GM12878 (cell line): Measurements from ENCODE around the gene PRKG1.

Experiments used
- BRCA1 ChIP-seq: IDR thresholded peaks from 2 replicates; pipeline ENCODE4 v1.6.1; 2011; ENCODE audit warnings: low read depth, low read length, improper control_type of control experiment
- EZH2 ChIP-seq: IDR thresholded peaks from 2 replicates; pipeline ENCODE4 v1.6.1; 2012; ENCODE audit warnings: low read depth, mild to moderate bottlenecking, control low read depth, inconsistent platforms, low read length, borderline replicate concordance; ENCODE audit not compliant: control insufficient read depth
- ZBTB11 ChIP-seq: fragments of 450-650 bp; formaldehyde crosslinking; IDR thresholded peaks from 2 replicates; pipeline ENCODE4 v1.5.0; 2022; ENCODE audit warnings: mild to moderate bottlenecking, missing genetic modification characterization

- no peak for TF ChIP-seq BRCA1
- TF ChIP-seq EZH2 = no peak
- no peak for TF ChIP-seq ZBTB11
These were observed 835.9 kb downstream of the PRKG1 start for GRCh38 chr10:51910189-51910588.
